8988T (cell line): ENCODE results near the gene FNDC10.
"Not testable (repeated sequence)": the region's sequence is repeated elsewhere in the genome, so short reads cannot be mapped to it uniquely, and the experiment has no call there.

Experiments used
- DNase-seq: peaks from one replicate; pipeline ENCODE4 v3.0.0; 2011

FNDC10 gene

GRCh38 chr1:1599935-1600860 lies at the start of gene FNDC10:
Gene FNDC10, minus strand, starts transcription at chr1:1600135. Its CDS starts 120 bp downstream, at chr1:1600015.
- peak; percentile 28 for DNase-seq

DNA sequence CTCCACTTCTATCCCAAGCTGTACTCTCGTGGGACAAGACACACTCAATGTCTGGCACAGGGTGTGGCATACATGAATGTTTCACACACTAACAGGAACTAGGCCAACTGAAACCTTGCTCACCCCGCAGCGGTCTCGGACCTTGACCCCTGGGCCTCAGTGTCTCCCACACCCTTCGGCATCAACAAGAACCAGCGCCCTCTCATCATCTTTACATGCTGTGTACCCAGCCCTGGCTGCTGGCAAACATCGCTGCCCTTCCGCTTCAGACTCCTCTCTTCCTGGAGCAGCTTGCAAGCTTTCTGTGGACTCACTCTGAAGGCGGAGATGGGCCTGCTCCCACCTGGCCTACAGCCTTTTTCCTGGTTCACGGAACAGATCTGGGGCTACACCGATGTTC lies 48.3 kb upstream of the FNDC10 start:
- DNase-seq, result not testable (repeated sequence)

DNA sequence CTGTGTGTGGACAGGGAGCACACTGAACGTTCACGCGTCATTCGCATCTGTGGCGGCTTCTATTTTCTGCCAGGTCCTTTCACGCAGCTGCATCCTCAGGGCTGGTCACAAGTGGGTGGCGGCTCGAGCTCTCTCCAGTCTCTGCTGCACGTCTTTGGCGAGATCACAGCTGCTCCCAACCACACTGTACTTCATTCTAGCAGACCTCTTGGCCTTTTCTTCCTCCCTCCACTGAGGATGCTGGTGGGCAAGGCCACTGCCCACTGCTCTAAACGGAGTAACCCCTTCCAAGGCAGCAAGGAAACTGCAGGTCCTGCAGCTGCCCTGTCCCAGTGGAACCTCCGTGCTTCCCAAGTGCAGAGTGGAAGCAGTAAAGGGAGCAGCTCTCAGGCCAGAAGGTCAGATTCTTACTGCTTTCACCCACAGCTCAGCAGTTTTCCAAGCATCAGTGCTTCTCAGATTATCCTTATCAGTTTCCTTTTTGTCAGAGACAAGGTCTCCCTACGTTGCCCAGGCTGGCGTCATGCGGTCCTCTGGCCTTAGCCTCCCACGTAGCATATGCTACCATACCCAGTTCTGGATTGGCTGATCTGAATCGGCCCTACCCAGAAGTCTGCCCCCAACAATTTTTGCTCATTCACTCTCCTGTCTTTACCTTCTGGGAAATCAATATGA lies 47.8 kb upstream of the FNDC10 start:
- DNase-seq, result not testable (repeated sequence)

GRCh38 chr1:1646326-1646725 lies 46.4 kb upstream of the FNDC10 start:
- not testable (repeated sequence) for DNase-seq

DNA sequence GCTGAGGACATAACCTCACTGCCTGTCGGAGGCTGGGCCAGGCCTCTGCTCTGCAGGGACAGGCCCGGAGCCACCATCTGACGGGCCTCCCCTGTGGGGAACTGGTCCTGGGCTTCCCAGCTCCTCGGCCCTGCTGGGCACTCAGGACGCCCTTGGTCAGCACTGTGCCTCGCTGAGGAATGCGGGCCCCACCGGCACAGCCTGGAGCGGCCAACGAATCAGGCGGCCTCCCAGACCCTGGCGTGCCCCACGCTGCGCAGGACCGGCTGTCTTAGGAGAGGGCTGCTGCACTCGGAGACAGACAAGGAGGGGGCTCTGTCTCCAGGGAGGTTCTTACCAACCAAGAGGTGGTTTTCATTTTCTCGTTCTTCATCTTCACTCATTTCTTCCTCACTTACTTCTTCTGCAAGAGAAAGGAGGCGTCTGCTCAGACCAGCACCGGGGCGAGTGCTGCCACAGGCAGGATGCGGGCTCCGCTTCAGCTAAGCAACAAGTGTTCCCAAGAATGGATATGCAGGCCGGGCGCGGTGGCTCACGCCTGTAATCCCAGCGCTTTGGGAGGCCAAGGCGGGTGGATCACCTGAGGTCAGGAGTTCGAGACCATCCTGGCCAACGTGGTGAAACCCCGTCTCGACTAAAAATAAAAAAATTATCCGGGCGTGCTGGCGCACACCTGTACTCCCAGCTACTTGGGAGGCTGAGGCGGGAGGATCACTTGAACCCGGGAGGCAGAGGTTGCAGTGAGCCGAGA lies 41.0 kb upstream of the FNDC10 start:
- not testable (repeated sequence) for DNase-seq

DNA sequence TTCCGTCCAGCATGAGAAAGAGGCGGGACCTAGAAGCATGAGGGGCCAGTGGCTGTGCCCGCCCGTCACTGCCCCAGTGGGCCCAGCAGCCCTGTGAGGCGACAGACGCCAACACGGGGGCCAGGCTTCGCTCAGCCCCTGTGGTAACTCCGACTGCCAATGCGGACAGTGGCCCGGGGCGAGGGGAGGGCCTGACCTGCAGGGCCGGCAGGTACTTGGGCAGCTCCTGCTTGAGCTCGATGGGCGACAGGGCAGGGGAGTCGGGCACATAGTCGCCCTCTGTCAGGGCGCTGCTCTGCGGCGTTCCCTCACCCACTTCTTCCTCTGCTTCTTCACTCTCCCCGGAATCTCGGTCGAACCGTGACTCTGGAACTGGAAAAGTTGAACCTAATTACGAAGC lies 40.1 kb upstream of the FNDC10 start:
- not testable (repeated sequence) for DNase-seq

- not testable (repeated sequence) for DNase-seq
Observed at GRCh38 chr1:1639368-1639767, 39.4 kb upstream of the FNDC10 start.

DNA sequence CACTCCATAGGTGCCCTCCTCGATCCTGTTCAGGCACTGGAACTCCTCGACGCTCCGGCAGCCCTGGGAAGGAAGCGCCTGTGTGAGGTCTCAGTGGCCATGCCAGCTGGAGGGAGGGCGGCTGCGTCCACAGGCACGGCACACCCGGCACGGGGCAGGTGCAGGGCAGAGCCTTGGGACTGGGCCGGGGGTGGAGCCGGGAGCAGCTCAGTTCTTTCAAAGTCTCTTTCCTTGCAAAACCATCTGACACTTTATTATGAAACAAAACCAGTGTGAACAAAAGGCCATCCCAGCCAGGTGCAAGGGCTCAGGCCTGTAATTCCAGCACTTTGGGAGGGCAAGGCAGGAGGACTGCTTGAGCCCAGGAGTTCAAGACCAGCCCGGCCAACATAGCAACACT lies 38.6 kb upstream of the FNDC10 start:
- DNase-seq, result not testable (repeated sequence)

DNA sequence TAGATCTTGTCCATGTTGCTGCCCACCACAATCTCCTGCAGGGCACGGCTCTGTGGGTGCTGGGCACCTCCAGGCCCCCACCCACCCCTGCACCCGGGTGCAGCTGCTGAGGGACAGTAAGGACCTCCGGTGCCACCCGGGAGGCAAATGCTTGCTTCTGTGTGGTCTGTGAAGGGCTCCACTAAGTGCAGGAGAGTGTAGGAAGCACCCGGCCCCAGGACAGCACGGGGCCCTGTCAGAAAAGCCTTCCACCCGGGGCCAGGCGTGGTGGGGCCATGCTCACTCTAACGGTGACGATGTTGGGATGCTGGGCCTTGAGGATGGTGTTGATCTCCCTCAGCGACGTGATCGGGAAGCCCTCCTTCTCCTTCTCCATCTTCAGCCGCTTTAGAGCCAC lies 37.5 kb upstream of the FNDC10 start:
- not testable (repeated sequence) for DNase-seq

DNA sequence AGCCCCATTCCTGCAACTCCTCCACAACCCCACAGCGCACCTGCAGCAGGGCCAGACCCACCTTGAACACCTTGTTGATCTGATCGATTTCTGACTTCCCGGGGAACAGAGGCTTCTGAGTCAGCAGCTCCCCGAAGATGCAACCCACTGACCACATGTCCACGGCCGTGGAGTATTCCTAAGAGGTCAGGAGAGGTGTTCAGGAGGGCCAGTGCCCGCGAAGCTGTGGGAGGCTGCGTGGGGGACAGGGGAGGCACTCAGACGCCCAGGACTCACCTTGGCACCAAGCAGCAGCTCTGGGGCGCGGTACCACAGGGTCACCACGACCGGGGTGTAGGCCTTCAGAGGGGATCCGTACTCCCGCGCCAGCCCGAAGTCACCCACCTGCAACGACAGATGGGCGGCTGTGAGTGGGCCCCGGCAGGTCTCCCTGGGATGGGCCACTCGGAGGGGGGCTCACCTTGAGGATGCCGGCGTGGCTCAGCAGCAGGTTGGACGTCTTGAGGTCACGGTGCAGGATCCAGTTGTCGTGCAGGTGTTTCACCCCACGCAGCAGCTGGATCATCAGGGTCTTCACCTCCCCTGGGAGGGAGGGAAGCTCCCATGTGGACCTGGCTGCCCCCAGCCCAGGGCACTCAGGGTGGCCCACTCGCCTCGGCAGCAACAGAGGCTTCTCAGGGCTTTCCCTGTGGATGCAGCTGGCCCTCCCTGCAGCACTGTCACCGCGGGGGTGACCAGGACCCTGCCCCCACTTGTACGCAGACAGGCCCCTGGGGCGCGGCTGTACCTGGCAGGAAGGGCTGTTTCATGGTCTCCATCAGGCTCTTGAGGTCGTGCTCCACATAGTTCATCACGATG lies 36.9 kb upstream of the FNDC10 start:
- DNase-seq, result not testable (repeated sequence)

GRCh38 chr1:1634613-1635012 lies 34.7 kb upstream of the FNDC10 start:
- DNase-seq, result not testable (repeated sequence)

DNA sequence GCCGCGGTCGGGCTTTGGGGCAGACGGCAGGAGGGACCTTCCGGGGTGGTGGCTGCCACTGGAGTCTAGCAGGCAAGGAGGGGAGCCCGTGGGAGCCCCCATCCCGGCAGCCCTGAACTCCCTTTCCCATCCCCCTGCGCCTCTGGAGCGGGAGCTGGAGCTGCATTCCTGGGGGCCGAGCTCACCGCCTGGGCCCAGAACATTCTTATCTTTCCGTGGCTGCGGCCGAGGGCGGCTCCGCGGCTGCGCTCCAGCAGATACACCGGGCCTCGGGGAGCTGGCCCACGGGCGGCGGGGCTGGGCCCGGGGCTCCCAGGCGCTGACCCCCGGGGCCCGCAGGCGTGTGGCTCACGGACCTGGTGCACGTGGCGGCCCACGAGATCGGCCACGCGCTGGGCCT lies 33.5 kb upstream of the FNDC10 start:
- not testable (repeated sequence) for DNase-seq

- peak; percentile 50 for DNase-seq
Observed at GRCh38 chr1:1631782-1632420, 32.0 kb upstream of the FNDC10 start, which contains the start of gene MMP23B. Gene MMP23B, plus strand, starts transcription at chr1:1632173. Its CDS starts 46 bp downstream, at chr1:1632219.

DNA sequence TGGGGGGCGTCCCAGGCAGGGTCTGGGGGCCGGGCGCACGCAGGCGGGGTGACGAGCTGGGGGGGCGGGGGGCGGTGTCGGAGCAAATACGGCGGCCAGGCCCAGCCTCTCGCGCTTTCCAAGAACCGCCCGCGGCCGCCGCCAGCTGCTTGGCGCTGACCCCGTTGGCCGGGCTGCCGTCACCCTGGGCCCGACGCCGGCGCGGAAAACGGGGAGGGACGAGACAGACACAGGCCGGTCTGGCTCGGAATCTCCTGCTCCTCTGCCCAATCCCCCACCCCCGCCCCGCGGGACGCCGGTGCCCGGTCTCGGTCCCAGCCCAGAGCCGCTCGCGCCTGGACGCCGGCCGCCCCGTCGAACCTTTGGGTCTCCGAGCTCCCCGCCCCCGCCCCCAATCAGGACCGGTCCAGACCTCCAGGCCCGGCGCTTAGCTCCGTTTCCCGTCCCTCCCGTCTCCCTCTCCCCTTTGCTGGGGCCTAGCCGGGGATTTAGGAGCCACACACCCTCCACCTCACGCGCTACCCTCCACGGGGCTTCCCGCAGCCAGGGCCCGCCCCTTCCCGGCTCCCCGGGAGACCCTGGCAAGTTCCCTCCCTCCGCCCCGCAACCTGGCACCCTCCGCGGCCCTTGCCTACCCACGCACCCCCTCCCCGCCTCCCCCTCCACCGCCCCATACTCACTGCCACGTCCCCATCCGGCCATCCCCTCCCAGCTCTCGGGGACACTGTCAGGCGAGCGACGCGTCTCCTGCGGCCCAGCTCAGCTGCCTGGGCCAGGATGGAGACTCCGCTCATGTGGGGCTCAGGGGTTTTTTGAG lies 31.2 kb upstream of the FNDC10 start:
- DNase-seq, result no peak

DNA sequence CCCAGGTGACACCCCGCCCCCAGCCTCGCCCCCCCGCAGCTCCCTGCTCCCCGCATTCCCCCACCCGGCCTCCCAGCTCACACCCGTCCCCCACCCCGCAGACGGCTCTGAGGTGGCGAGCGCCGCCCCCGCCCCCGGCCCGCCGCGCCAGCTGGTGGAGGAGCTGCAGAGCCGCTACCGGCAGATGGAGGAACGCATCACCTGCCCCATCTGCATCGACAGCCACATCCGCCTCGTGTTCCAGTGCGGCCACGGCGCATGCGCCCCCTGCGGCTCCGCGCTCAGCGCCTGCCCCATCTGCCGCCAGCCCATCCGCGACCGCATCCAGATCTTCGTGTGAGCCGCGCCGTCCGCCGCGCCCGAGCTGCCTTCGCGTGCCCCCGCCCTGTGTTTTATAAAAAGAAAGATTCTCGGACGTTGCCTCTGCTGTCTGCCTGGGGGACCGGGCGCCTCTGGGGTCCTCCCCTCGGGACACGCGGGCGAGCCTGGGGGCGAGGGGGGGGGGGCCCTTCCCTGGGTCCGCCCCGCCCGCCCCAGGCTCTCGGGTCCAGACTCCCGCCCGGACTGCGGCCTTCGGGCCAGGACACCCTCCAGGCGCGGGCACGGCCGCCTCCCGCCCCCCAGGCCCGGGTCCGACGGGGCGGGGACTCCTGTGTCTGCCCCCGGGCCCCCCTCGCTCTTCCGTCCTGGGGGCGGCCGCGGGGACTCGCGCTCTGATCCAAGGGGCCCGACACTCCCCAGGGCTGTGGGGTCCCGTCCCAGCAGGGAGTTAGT lies 30.4 kb upstream of the FNDC10 start:
- DNase-seq, result peak; percentile 47

- DNase-seq, result peak; percentile 67
Observed at GRCh38 chr1:1629430-1630190, 29.7 kb upstream of the FNDC10 start.

GRCh38 chr1:1628754-1629429 lies 29.0 kb upstream of the FNDC10 start:
- peak; percentile 82 for DNase-seq
